HepG2 (cell line): ENCODE measurements around the gene CDCA4. TPM values are rescaled to one million over a fixed set of nuclear protein-coding genes. Genes with fewer than 3 reads are reported as not detected.

Source experiments
- ATAC-seq: fragments of 200-7000 bp; cut with Tn5 transposase; 3 replicates; pipeline ENCODE4 v1.9.1; 2020; ENCODE audit warnings: mild to moderate bottlenecking, moderate library complexity
- BruUV-seq: library from RNA; stranded (reverse); fragments of 400-500 nt; replicated peaks from 2 replicates; lab custom pipeline; 2021; lab: Mats Ljungman, UMichigan
- CTCF ChIA-PET: fragments of 300-600 bp; formaldehyde crosslinking; extraction: SDS; loops from one replicate; lab custom pipeline; 2021; ENCODE audit warnings: low total read pairs, inconsistent platforms, low intra/inter-chr PET ratio; lab: Yijun Ruan, JAX
- POLR2A ChIA-PET: fragments of 350-600 bp; sonication (Branson Sonifier 250); formaldehyde crosslinking; loops from one replicate; lab custom pipeline; 2020; ENCODE audit warnings: antibody characterized with exemption, inconsistent platforms; lab: Yijun Ruan, JAX
- DNase-seq: peaks from one replicate; pipeline ENCODE4 v3.0.0-alpha.2; 2015; ENCODE audit warnings: low spot score
- FAIRE-seq: peaks from 3 replicates; lab custom pipeline; 2011; peaks lifted over from hg19 to GRCh38; lab: Jason Lieb, UNC
- H2AFZ ChIP-seq: one replicate; pipeline ENCODE4 v1.6.1; 2011; ENCODE audit warnings: low read length, inconsistent platforms
- H3K27ac ChIP-seq: fragments of 300-600 bp; 3 replicates; pipeline ENCODE4 v1.8.0; 2011; ENCODE audit warnings: mixed run types, mild to moderate bottlenecking, mixed read lengths, low read length, inconsistent platforms; ENCODE audit not compliant: insufficient read depth; ENCODE audit errors: extremely low read length
- H3K27me3 ChIP-seq, 2 experiments: fragments of 200-600 bp in 1 of 2; 2 replicates in 1 of 2; 3 replicates in 1 of 2; pipeline versions ENCODE4 v1.6.0 to v1.8.0; 2011; ENCODE audit warnings: low read length in 2 of 2, mild to moderate bottlenecking in 2 of 2, moderate library complexity in 2 of 2, inconsistent platforms in 1 of 2; ENCODE audit not compliant: insufficient read depth in 2 of 2, control insufficient read depth in 1 of 2
- H3K36me3 ChIP-seq, 2 experiments: fragments of 200-600 bp in 1 of 2; replicated peaks in 1 of 2; 2 replicates in 1 of 2; 3 replicates in 1 of 2; pipeline versions ENCODE4 v1.5.1 to v1.8.0; 2011; ENCODE audit warnings: low read length in 2 of 2, inconsistent platforms in 1 of 2; ENCODE audit not compliant: insufficient read depth in 2 of 2, control insufficient read depth in 1 of 2
- H3K4me1 ChIP-seq: 2 replicates; pipeline ENCODE4 v1.5.1; 2012; ENCODE audit warnings: low read length, inconsistent platforms; ENCODE audit not compliant: insufficient read depth
- H3K4me2 ChIP-seq: 2 replicates; pipeline ENCODE4 v1.6.0; 2011; ENCODE audit warnings: low read depth, low read length, inconsistent platforms
- H3K4me3 ChIP-seq, 3 experiments: fragments of 200-600 bp in 1 of 3; sonication (generic), shearing (Covaris generic) in 1 of 3; replicated peaks in 1 of 3; 2 replicates each; pipeline ENCODE4 v1.5.1; 2011 to 2016; ENCODE audit warnings: low read length in 3 of 3, inconsistent platforms in 2 of 3, low read depth in 2 of 3, mild to moderate bottlenecking in 2 of 3, control low read depth in 1 of 3, mixed read lengths in 1 of 3; ENCODE audit not compliant: insufficient read depth in 1 of 3
- H3K79me2 ChIP-seq: one replicate; pipeline ENCODE4 v1.6.1; 2011; ENCODE audit warnings: low read length, inconsistent platforms; ENCODE audit not compliant: insufficient read depth
- H3K9ac ChIP-seq: 2 replicates; pipeline ENCODE4 v1.6.0; 2011; ENCODE audit warnings: mild to moderate bottlenecking, low read depth, low read length, inconsistent platforms; ENCODE audit not compliant: insufficient read depth
- H3K9me3 ChIP-seq: 2 replicates; pipeline ENCODE4 v1.5.1; 2012; ENCODE audit warnings: mild to moderate bottlenecking, low read length
- H4K20me1 ChIP-seq: 2 replicates; pipeline ENCODE4 v1.6.0; 2011; ENCODE audit warnings: inconsistent platforms, mild to moderate bottlenecking, low read length, moderate library complexity; ENCODE audit not compliant: insufficient read depth
- DR1 ChIP-seq: sonication (generic); formaldehyde crosslinking; IDR thresholded peaks from 2 replicates; pipeline ENCODE4 v1.8.0; 2021; ENCODE audit warnings: mild to moderate bottlenecking, missing genetic modification reagents, inconsistent platforms
- KLF12 ChIP-seq: sonication (generic); formaldehyde crosslinking; IDR thresholded peaks from 2 replicates; pipeline ENCODE4 v1.4.0; 2020; ENCODE audit warnings: missing genetic modification reagents, borderline replicate concordance
- MTA3 ChIP-seq: sonication (generic); formaldehyde crosslinking; IDR thresholded peaks from 2 replicates; pipeline ENCODE4 v1.4.0; 2020; ENCODE audit warnings: missing genetic modification reagents
- NFYB ChIP-seq: sonication (generic); formaldehyde crosslinking; IDR thresholded peaks from 2 replicates; pipeline ENCODE4 v1.4.0; 2020; ENCODE audit warnings: missing genetic modification reagents
- PHF21A ChIP-seq: sonication (generic); formaldehyde crosslinking; IDR thresholded peaks from 2 replicates; pipeline ENCODE4 v1.5.0; 2020; ENCODE audit warnings: mild to moderate bottlenecking, missing genetic modification reagents
- SKI ChIP-seq: fragments of 450-650 bp; IDR thresholded peaks from one replicate; pipeline ENCODE4 v1.6.1; 2018; ENCODE audit warnings: mild to moderate bottlenecking; ENCODE audit not compliant: partially characterized antibody
- SP4 ChIP-seq: sonication (generic); formaldehyde crosslinking; IDR thresholded peaks from 2 replicates; pipeline ENCODE4 v1.8.1; 2023; ENCODE audit warnings: mild to moderate bottlenecking, missing genetic modification reagents
- TERF1 ChIP-seq: sonication (generic); formaldehyde crosslinking; IDR thresholded peaks from 2 replicates; pipeline ENCODE4 v1.8.0; 2022; ENCODE audit warnings: mild to moderate bottlenecking, missing genetic modification reagents, moderate library complexity
- ZKSCAN5 ChIP-seq: sonication (generic); formaldehyde crosslinking; IDR thresholded peaks from 2 replicates; pipeline ENCODE4 v1.5.1; 2020; ENCODE audit warnings: mild to moderate bottlenecking, missing genetic modification reagents
- ZNF367 ChIP-seq: sonication (generic); formaldehyde crosslinking; IDR thresholded peaks from 2 replicates; pipeline ENCODE4 v1.4.0; 2020; ENCODE audit warnings: missing genetic modification reagents, borderline replicate concordance
- WGBS: methylation state at CpG from one replicate; pipeline ENCODE4 v1.1.6; 2017; ENCODE audit warnings: low lambda C conversion rate; 5-methylcytosine and 5-hydroxymethylcytosine counted together
- in situ Hi-C: cut with HindIII; loops from 2 replicates; pipeline ENCODE4 v1.10.0; 2017; ENCODE audit warnings: low pct_unique_long_range_greater_than_20kb; ENCODE audit not compliant: extremely low pct_ligation_motif_present
- intact Hi-C: fragments of 100-400 bp; cut with micrococcal nuclease; formaldehyde crosslinking; loops from one replicate; pipeline ENCODE4 v1.10.0; 2022; ENCODE audit not compliant: unreplicated experiment
- polyA plus RNA-seq, 8 experiments: library from polyadenylated mRNA; depleted of rRNA in 3 of 8; stranded (reverse) in 7 of 8; unstranded in 1 of 8; fragments of >200 nt; fragmentation: Illumina TruSeq in 4 of 8; extraction: Trizol in 4 of 8; gene quantifications; 2 replicates each; pipeline versions ENCODE4 v1.2.1 to v1.2.3, GENCODE V29; 2011 to 2016; ENCODE audit warnings: low read depth in 4 of 8, missing spikeins in 1 of 8, mixed read lengths in 1 of 8; ENCODE audit not compliant: insufficient read depth in 1 of 8
- total RNA-seq, 5 experiments: library from RNA; depleted of rRNA; stranded (reverse); fragments of >200 nt; fragmentation: Illumina TruSeq; extraction: Trizol; gene quantifications; 2 replicates each; pipeline ENCODE4 v1.2.3, GENCODE V29; 2016; ENCODE audit warnings: low read depth in 1 of 5
- TF ChIP-seq, protein P1 (sequence below): sonication (generic); formaldehyde crosslinking; IDR thresholded peaks from 2 replicates; pipeline ENCODE4 v1.5.1; 2020; ENCODE audit warnings: mild to moderate bottlenecking, missing genetic modification reagents, moderate library complexity
- TF ChIP-seq, protein P2 (sequence below): sonication (generic); formaldehyde crosslinking; IDR thresholded peaks from 2 replicates; pipeline ENCODE4 v1.4.0; 2020; ENCODE audit warnings: missing genetic modification reagents

Gene CDCA4
- total and polyA plus RNA-seq, 2 of the 13 experiments (the other 11 are each of a cell fraction or from before 2014, with no cell fraction given): 19.7 to 43.1 TPM

DNA sequence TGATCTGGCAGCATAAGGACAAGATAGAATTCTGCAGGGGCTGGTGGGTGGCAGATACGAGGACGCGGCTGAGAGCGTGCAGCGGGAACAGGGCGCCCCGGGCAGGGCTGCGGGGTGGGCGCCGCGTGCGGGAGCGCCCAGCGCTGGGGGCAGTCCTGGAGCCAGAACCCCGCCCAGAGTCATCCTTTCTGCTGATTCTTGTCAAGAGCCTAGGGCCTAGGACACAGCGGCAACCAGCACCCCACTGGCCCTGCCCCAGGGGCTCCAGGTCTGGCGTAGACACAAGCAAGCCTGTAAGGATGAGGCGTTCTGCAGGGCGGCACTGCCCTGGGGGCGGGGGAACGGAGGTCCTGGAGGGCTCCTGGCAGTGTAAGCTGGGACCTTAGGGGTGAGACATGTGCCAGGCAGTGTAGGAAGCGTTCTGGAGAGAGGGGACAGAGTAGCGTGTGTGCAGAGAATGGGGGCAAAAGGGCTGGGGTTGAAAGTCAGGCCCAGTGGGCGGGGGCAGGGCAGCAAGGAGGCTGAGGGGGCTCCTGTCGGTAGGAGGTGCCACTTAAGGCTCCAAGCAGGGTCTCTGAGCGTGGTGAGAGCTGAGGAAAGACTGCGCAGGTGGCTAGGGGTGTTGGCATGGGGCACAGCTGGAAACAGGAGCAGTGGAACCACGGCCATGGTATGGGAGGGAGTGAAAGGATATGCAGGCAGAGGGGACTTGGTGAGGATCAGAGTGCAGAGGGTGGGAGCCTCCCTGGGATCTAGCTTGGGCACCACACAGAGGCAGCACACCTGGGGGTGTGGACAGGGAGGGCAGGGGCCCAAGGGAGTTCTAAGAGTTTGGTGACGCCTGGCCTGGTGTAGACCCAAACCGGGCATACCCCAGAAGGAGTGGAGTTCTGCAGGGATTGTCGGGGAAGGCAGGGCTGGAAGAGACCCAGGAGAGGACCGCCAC lies 41.9 kb downstream of the CDCA4 start (continued):
- TF ChIP-seq MTA3 (CRISPR knock-in tag): no peak

- ChIA-PET POLR2A (no interaction called here), CTCF (interaction anchor here (1.4 to 6.7 kb wide), 2 partner anchors 67 to 109 kb away, joined by 3 to 146 read pairs; no protein-coding TSS in a partner anchor)
- Histone ChIP-seq H3K9ac (peak within 1 kb of the TSS; percentile 26; the same call in 1 of the 2 replicates), H3K9me3 (no peaks in the 10 kb centered on the region), H3K4me2 (peak within 1 kb of the TSS; percentile 94), H3K4me1 (peaks cover 46% of the 10 kb centered on the region), H3K36me3 (no peaks in the 10 kb centered on the region), H3K27me3 (peaks cover 12 to 82% of the 10 kb centered on the region in 2 experiments), H3K79me2 (no peaks in the 10 kb centered on the region), H3K4me3 (peak within 1 kb of the TSS; percentile 56 to 74 (median 60)), H2AFZ (no peak within 1 kb of the TSS), H3K27ac (no peak within 1 kb of the TSS), H4K20me1 (no peaks in the 10 kb centered on the region)
- ATAC-seq: peak; percentile 74
- DNase-seq: peak; percentile 69
- no TSS peak for BruUV-seq
- no peak for FAIRE-seq
- in situ Hi-C loops (no loop called here), intact Hi-C loops (loop anchor here (5.0 kb wide), 1 partner anchor 44 kb away; the partner anchor contains the start of gene CDCA4)
- 2% methylated on average over 12 of the region's 111 CpGs for WGBS
- TF ChIP-seq, protein P1, sequence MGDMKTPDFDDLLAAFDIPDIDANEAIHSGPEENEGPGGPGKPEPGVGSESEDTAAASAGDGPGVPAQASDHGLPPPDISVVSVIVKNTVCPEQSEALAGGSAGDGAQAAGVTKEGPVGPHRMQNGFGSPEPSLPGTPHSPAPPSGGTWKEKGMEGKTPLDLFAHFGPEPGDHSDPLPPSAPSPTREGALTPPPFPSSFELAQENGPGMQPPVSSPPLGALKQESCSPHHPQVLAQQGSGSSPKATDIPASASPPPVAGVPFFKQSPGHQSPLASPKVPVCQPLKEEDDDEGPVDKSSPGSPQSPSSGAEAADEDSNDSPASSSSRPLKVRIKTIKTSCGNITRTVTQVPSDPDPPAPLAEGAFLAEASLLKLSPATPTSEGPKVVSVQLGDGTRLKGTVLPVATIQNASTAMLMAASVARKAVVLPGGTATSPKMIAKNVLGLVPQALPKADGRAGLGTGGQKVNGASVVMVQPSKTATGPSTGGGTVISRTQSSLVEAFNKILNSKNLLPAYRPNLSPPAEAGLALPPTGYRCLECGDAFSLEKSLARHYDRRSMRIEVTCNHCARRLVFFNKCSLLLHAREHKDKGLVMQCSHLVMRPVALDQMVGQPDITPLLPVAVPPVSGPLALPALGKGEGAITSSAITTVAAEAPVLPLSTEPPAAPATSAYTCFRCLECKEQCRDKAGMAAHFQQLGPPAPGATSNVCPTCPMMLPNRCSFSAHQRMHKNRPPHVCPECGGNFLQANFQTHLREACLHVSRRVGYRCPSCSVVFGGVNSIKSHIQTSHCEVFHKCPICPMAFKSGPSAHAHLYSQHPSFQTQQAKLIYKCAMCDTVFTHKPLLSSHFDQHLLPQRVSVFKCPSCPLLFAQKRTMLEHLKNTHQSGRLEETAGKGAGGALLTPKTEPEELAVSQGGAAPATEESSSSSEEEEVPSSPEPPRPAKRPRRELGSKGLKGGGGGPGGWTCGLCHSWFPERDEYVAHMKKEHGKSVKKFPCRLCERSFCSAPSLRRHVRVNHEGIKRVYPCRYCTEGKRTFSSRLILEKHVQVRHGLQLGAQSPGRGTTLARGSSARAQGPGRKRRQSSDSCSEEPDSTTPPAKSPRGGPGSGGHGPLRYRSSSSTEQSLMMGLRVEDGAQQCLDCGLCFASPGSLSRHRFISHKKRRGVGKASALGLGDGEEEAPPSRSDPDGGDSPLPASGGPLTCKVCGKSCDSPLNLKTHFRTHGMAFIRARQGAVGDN (CRISPR knock-in tag): peak; percentile 14; the same call in 1 of the 2 replicates
- TF ChIP-seq PHF21A (CRISPR knock-in tag): peak; percentile 17; the same call in 1 of the 2 replicates
- peak; percentile 52; the same call in 1 of the 2 replicates for TF ChIP-seq KLF12 (CRISPR knock-in tag)
- no peak for TF ChIP-seq TERF1 (CRISPR knock-in tag)
- TF ChIP-seq SKI: peak; percentile 17
- TF ChIP-seq ZKSCAN5 (CRISPR knock-in tag): no peak
- no peak for TF ChIP-seq DR1
- TF ChIP-seq, protein P2, sequence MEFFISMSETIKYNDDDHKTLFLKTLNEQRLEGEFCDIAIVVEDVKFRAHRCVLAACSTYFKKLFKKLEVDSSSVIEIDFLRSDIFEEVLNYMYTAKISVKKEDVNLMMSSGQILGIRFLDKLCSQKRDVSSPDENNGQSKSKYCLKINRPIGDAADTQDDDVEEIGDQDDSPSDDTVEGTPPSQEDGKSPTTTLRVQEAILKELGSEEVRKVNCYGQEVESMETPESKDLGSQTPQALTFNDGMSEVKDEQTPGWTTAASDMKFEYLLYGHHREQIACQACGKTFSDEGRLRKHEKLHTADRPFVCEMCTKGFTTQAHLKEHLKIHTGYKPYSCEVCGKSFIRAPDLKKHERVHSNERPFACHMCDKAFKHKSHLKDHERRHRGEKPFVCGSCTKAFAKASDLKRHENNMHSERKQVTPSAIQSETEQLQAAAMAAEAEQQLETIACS (CRISPR knock-in tag): 0 out of 2 replicates have a peak, but pooled peaks have one; percentile 14
- TF ChIP-seq NFYB (CRISPR knock-in tag): peak; percentile 70
- TF ChIP-seq ZNF367: no peak
- TF ChIP-seq SP4 (CRISPR knock-in tag): peak; percentile 55; the same call in 1 of the 2 replicates
Observed at GRCh38 chr14:104977681-104978653, 42.9 kb downstream of the CDCA4 start, which contains the start of gene AHNAK2. Gene AHNAK2, minus strand, starts transcription at chr14:104978374. Its CDS starts 137 bp downstream, at chr14:104978237.
